WTC11 (cell line): ENCODE measurements around the gene SPATA3. TPM values are rescaled to one million over a fixed set of nuclear protein-coding genes. Genes with fewer than 3 reads are reported as not detected.

Experiments used
- ATAC-seq: fragments of 200-7000 bp; cut with Tn5 transposase; 2 replicates; pipeline ENCODE4 v1.10.0; 2021; ENCODE audit warnings: mild to moderate bottlenecking, moderate library complexity
- CTCF ChIA-PET: fragments of 300-600 bp; sonication (Branson Sonifier 250); formaldehyde crosslinking; loops from one replicate; lab custom pipeline; 2021; ENCODE audit warnings: antibody characterized with exemption; lab: Charles Lee
- POLR2A ChIA-PET: fragments of 350-600 bp; sonication (Branson Sonifier 250); formaldehyde crosslinking; loops from one replicate; lab custom pipeline; 2021; ENCODE audit warnings: antibody characterized with exemption; lab: Charles Lee
- DNase-seq: peaks from one replicate; pipeline ENCODE4 v3.0.0; 2021; ENCODE audit warnings: low spot score
- H3K27ac Mint-ChIP-seq: 2 replicates; pipeline ENCODE4 v1.8.0; 2021; ENCODE audit warnings: mixed read lengths
- H3K27me3 Mint-ChIP-seq: 2 replicates; pipeline ENCODE4 v1.8.0; 2021; ENCODE audit warnings: low read depth, mild to moderate bottlenecking, moderate library complexity, mixed read lengths
- H3K36me3 Mint-ChIP-seq: 2 replicates; pipeline ENCODE4 v1.8.0; 2021; ENCODE audit warnings: mixed read lengths
- H3K4me1 Mint-ChIP-seq: 2 replicates; pipeline ENCODE4 v1.8.0; 2022; ENCODE audit warnings: mixed read lengths
- H3K4me3 Mint-ChIP-seq: 2 replicates; pipeline ENCODE4 v1.8.0; 2021; ENCODE audit warnings: mild to moderate bottlenecking, moderate library complexity, mixed read lengths
- H3K9me3 Mint-ChIP-seq: 2 replicates; pipeline ENCODE4 v1.8.0; 2021; ENCODE audit warnings: mixed read lengths
- AR ChIP-seq: fragments of 250-450 bp; sonication (Bioruptor Pico); IDR thresholded peaks from 2 replicates; pipeline ENCODE4 v1.9.0; 2021; ENCODE audit warnings: mild to moderate bottlenecking
- ATF1 ChIP-seq: sonication (generic); formaldehyde crosslinking; IDR thresholded peaks from 2 replicates; pipeline ENCODE4 v1.8.1; 2023; ENCODE audit warnings: mild to moderate bottlenecking, moderate library complexity, missing genetic modification reagents
- ATF6 ChIP-seq: sonication (generic); formaldehyde crosslinking; IDR thresholded peaks from 2 replicates; pipeline ENCODE4 v1.8.1; 2023; ENCODE audit warnings: mild to moderate bottlenecking, missing genetic modification reagents
- FOXJ3 ChIP-seq: sonication (generic); formaldehyde crosslinking; IDR thresholded peaks from 2 replicates; pipeline ENCODE4 v1.9.0; 2021; ENCODE audit warnings: missing genetic modification reagents, mild to moderate bottlenecking, borderline replicate concordance
- FOXP1 ChIP-seq: sonication (generic); formaldehyde crosslinking; IDR thresholded peaks from 2 replicates; pipeline ENCODE4 v1.8.0; 2022; ENCODE audit warnings: missing genetic modification reagents, mild to moderate bottlenecking, moderate library complexity, borderline replicate concordance
- FOXP4 ChIP-seq: sonication (generic); formaldehyde crosslinking; IDR thresholded peaks from 2 replicates; pipeline ENCODE4 v1.8.0; 2022; ENCODE audit warnings: mild to moderate bottlenecking, missing genetic modification reagents
- GTF2I ChIP-seq: fragments of 250-450 bp; sonication (Bioruptor Pico); conservative IDR thresholded peaks from 2 replicates; pipeline ENCODE4 v1.4.0; 2021; ENCODE audit warnings: mild to moderate bottlenecking
- HMGA2 ChIP-seq: fragments of 250-450 bp; sonication (Bioruptor Pico); IDR thresholded peaks from 2 replicates; pipeline ENCODE4 v1.4.0; 2021; ENCODE audit warnings: mild to moderate bottlenecking, moderate library complexity
- IRF2 ChIP-seq: sonication (generic); formaldehyde crosslinking; IDR thresholded peaks from 2 replicates; pipeline ENCODE4 v1.8.0; 2022; ENCODE audit warnings: low read depth, missing genetic modification reagents, borderline replicate concordance
- MYBL2 ChIP-seq: sonication (generic); formaldehyde crosslinking; IDR thresholded peaks from 2 replicates; pipeline ENCODE4 v1.8.1; 2023; ENCODE audit warnings: mild to moderate bottlenecking, moderate library complexity, missing genetic modification reagents
- NFATC4 ChIP-seq: fragments of 250-450 bp; sonication (Bioruptor Pico); IDR thresholded peaks from 2 replicates; pipeline ENCODE4 v1.9.0; 2021; ENCODE audit warnings: mild to moderate bottlenecking
- NFYB ChIP-seq: sonication (generic); formaldehyde crosslinking; conservative IDR thresholded peaks from 2 replicates; pipeline ENCODE4 v1.8.0; 2022; ENCODE audit warnings: low read depth, missing genetic modification reagents
- SMAD3 ChIP-seq: sonication (generic); formaldehyde crosslinking; IDR thresholded peaks from 2 replicates; pipeline ENCODE4 v1.8.0; 2022; ENCODE audit warnings: missing genetic modification reagents, mild to moderate bottlenecking, borderline replicate concordance
- STAT6 ChIP-seq: sonication (generic); formaldehyde crosslinking; conservative IDR thresholded peaks from 2 replicates; pipeline ENCODE4 v1.8.1; 2023; ENCODE audit warnings: mild to moderate bottlenecking, low read depth, missing genetic modification reagents, moderate library complexity
- total RNA-seq: library from RNA; stranded (reverse); gene quantifications from 3 replicates; pipeline ENCODE4 v1.2.3, GENCODE V29; 2021
- TF ChIP-seq, protein P1 (sequence below): sonication (generic); formaldehyde crosslinking; IDR thresholded peaks from 2 replicates; pipeline ENCODE4 v1.8.1; 2022; ENCODE audit warnings: mild to moderate bottlenecking, moderate library complexity, missing genetic modification reagents
- TF ChIP-seq, protein P2 (sequence below): fragments of 250-450 bp; sonication (Bioruptor Pico); IDR thresholded peaks from 2 replicates; pipeline ENCODE4 v2.1.2; 2022; ENCODE audit warnings: mild to moderate bottlenecking, moderate library complexity

The SPATA3 gene
- total RNA-seq, 1 experiment from 2014 or later, result not detected

DNA sequence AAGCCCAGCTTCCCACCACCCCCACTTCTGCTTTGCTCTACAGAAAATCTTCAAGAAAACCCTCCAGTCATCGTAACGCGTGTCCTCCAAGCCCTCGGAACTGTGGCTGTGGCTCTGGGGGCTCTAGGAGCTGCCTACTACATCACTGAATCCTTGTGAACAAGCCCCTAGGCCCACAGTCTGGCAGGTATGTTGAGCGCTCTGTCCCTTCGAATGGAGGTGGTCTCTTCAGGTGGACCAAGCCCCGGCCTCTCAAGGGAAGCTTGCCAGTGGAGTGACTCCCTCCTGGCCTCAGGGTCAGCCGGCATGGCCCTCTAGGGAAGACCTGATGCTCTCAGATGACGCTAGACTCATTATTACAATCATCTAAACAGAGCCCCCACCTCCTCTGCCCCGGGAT, 6.7 kb downstream of the SPATA3 start:
- TF ChIP-seq FOXP1 (CRISPR knock-in tag), result no peak
- TF ChIP-seq, protein P1, sequence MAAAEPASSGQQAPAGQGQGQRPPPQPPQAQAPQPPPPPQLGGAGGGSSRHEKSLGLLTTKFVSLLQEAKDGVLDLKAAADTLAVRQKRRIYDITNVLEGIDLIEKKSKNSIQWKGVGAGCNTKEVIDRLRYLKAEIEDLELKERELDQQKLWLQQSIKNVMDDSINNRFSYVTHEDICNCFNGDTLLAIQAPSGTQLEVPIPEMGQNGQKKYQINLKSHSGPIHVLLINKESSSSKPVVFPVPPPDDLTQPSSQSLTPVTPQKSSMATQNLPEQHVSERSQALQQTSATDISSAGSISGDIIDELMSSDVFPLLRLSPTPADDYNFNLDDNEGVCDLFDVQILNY (CRISPR knock-in tag), result no peak
- TF ChIP-seq ATF6 (CRISPR knock-in tag), result no peak
- TF ChIP-seq, protein P2, sequence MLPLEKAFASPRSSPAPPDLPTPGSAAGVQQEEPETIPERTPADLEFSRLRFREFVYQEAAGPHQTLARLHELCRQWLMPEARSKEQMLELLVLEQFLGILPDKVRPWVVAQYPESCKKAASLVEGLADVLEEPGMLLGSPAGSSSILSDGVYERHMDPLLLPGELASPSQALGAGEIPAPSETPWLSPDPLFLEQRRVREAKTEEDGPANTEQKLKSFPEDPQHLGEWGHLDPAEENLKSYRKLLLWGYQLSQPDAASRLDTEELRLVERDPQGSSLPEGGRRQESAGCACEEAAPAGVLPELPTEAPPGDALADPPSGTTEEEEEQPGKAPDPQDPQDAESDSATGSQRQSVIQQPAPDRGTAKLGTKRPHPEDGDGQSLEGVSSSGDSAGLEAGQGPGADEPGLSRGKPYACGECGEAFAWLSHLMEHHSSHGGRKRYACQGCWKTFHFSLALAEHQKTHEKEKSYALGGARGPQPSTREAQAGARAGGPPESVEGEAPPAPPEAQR, result no peak
- no peak for TF ChIP-seq NFYB
- no peak for TF ChIP-seq FOXJ3 (CRISPR knock-in tag)
- no peak for TF ChIP-seq STAT6 (CRISPR knock-in tag)
- no peak for TF ChIP-seq MYBL2 (CRISPR knock-in tag)
- TF ChIP-seq FOXP4 (CRISPR knock-in tag), result no peak
- TF ChIP-seq NFATC4 (CRISPR knock-in tag), result no peak
- no peak for TF ChIP-seq SMAD3 (CRISPR knock-in tag)
- no peak for TF ChIP-seq IRF2
- TF ChIP-seq ATF1 (CRISPR knock-in tag), result no peak
- no peak for TF ChIP-seq HMGA2 (CRISPR knock-in tag)
- no peak for TF ChIP-seq GTF2I (CRISPR knock-in tag)
- TF ChIP-seq AR (CRISPR knock-in tag), result no peak
- no peak overlapping the region for H3K4me3 Mint-ChIP-seq
- POLR2A ChIA-PET, result interaction anchor here (0.6 kb wide), 1 partner anchor 9 kb away, joined by 3 read pairs; no protein-coding TSS in a partner anchor
- H3K9me3 Mint-ChIP-seq, result peaks cover 27% of the 10 kb centered on the region
- peaks cover 8% of the 10 kb centered on the region; the same call in 1 of the 2 replicates for H3K4me1 Mint-ChIP-seq
- CTCF ChIA-PET, result interaction anchor here (1.1 kb wide), 1 partner anchor 50 kb away, joined by 3 read pairs; no protein-coding TSS in a partner anchor
- H3K27ac Mint-ChIP-seq, result no peak overlapping the region
- peaks cover 18% of the 10 kb centered on the region for H3K27me3 Mint-ChIP-seq
- H3K36me3 Mint-ChIP-seq, result peaks cover 11% of the 10 kb centered on the region
- DNase-seq, result no peak
- ATAC-seq, result no peak
